ENCODE data around the gene RHBDD1. TPM values are rescaled to one million over a fixed set of nuclear protein-coding genes. Genes with fewer than 3 reads are reported as not detected.

The RHBDD1 gene
- total RNA-seq: 10 to 100 TPM in 5 of 6 donors, 1 to 10 TPM in 1; 2.6 to 40.2 (median 14.5) TPM

GRCh38 chr2:226835796-226836547 is at the start of gene RHBDD1:
RHBDD1 (plus strand) TSS chr2:226836054; CDS start chr2:226864694, 28,640 bp downstream.
- no peaks in the 10 kb centered on the region for H3K36me3 ChIP-seq
- TF ChIP-seq POLR2AphosphoS5 (IDR thresholded peaks at IDR 0.05): peak; percentile 78 to 93
- no peak for TF ChIP-seq EP300 (IDR thresholded peaks at IDR 0.05)
- TF ChIP-seq POLR2A (IDR thresholded peaks at IDR 0.05): peak in 3 of 4 donors; percentile 75 to 96 (median 90)
- TF ChIP-seq CTCF (IDR thresholded peaks at IDR 0.05): no peak
- H3K27me3 ChIP-seq: no peaks in the 10 kb centered on the region
- peak within 1 kb of the TSS; percentile 77 to 92 (median 80) for H3K4me3 ChIP-seq
- peaks cover 19 to 28% (median 23%) of the 10 kb centered on the region in 4 donors for H3K4me1 ChIP-seq
- peak; percentile 98 to 99 for ATAC-seq (ENCODE audit: low FRiP score in 2 of 2)
- 0 to 1% methylated on average over 3 to 43 of the region's 75 CpGs for WGBS, 2 donors
- no peaks in the 10 kb centered on the region for H3K9me3 ChIP-seq
- peak; percentile 93 to 99 for DNase-seq
- peak within 1 kb of the TSS; percentile 97 to 100 (median 99) for H3K27ac ChIP-seq

GRCh38 chr2:226788064-226788463 is 47.8 kb upstream of the RHBDD1 start:
- TF ChIP-seq POLR2AphosphoS5 (IDR thresholded peaks at IDR 0.05) (no peak), CTCF (IDR thresholded peaks at IDR 0.05) (no peak), POLR2A (IDR thresholded peaks at IDR 0.05) (no peak), EP300 (IDR thresholded peaks at IDR 0.05) (no peak)
- Histone ChIP-seq H3K36me3 (no peaks in the 10 kb centered on the region), H3K27ac (no peak overlapping the region), H3K27me3 (no peaks in the 10 kb centered on the region), H3K9me3 (no peaks in the 10 kb centered on the region), H3K4me3 (no peak overlapping the region), H3K4me1 (peaks cover 10 to 27% (median 20%) of the 10 kb centered on the region in 4 donors)
- no peak for DNase-seq
- no peak for ATAC-seq (ENCODE audit: low FRiP score in 2 of 2)

GRCh38 chr2:226788881-226789490 is 46.9 kb upstream of the RHBDD1 start:
- no peaks in the 10 kb centered on the region for H3K9me3 ChIP-seq
- no peak for ATAC-seq (ENCODE audit: low FRiP score in 2 of 2)
- H3K36me3 ChIP-seq: no peaks in the 10 kb centered on the region
- H3K27me3 ChIP-seq: no peaks in the 10 kb centered on the region
- DNase-seq: no peak
- peak overlapping the region in 2 of 4 donors; percentile 19 to 90 for H3K27ac ChIP-seq
- TF ChIP-seq POLR2A (IDR thresholded peaks at IDR 0.05): no peak
- no peak for TF ChIP-seq POLR2AphosphoS5 (IDR thresholded peaks at IDR 0.05)
- no peak for TF ChIP-seq EP300 (IDR thresholded peaks at IDR 0.05)
- TF ChIP-seq CTCF (IDR thresholded peaks at IDR 0.05): no peak
- H3K4me3 ChIP-seq: no peak overlapping the region
- peaks cover 19 to 35% (median 24%) of the 10 kb centered on the region in 4 donors for H3K4me1 ChIP-seq
- 76 to 78% methylated on average over 3 of the region's 3 CpGs for WGBS, 2 donors

- Histone ChIP-seq H3K36me3 (no peaks in the 10 kb centered on the region), H3K27ac (peak overlapping the region in 2 of 4 donors; percentile 19 to 90), H3K9me3 (no peaks in the 10 kb centered on the region), H3K27me3 (no peaks in the 10 kb centered on the region), H3K4me3 (no peak overlapping the region), H3K4me1 (peaks cover 25 to 44% (median 30%) of the 10 kb centered on the region in 4 donors)
- 77 to 81% methylated on average over 1 of the region's 1 CpG for WGBS, 2 donors
- DNase-seq (no peak), ATAC-seq (ENCODE audit: low FRiP score in 2 of 2) (no peak)
- TF ChIP-seq POLR2A (IDR thresholded peaks at IDR 0.05) (no peak), EP300 (IDR thresholded peaks at IDR 0.05) (no peak), CTCF (IDR thresholded peaks at IDR 0.05) (no peak), POLR2AphosphoS5 (IDR thresholded peaks at IDR 0.05) (no peak)
Observed at GRCh38 chr2:226790011-226790410, 45.8 kb upstream of the RHBDD1 start.
